Left lung (tissue), 10 donors: ENCODE measurements around the gene TMEM47. TPM values are rescaled to one million over a fixed set of nuclear protein-coding genes. Genes with fewer than 3 reads are reported as not detected.

Source experiments
- ATAC-seq: fragments of 200-7000 bp; cut with Tn5 transposase; one replicate; pipeline ENCODE4 v1.9.1; 2020; ENCODE audit warnings: moderate library complexity
- DNase-seq, 4 donors: peaks; one replicate each; pipeline ENCODE4 v3.0.0-alpha.2; 2013 to 2020
- H3K27ac ChIP-seq, 2 donors: fragments of 200-600 bp; sonication (generic) in 1 of 2; one replicate each; pipeline versions ENCODE4 v1.5.0 to v1.8.0; 2020 to 2021
- H3K27me3 ChIP-seq, 2 donors: fragments of 200-600 bp; sonication (generic) in 1 of 2; one replicate each; pipeline versions ENCODE4 v1.5.0 to v1.8.0; 2020 to 2021
- H3K36me3 ChIP-seq, 2 donors: fragments of 200-600 bp; sonication (generic) in 1 of 2; one replicate each; pipeline versions ENCODE4 v1.5.0 to v1.8.0; 2020 to 2021
- H3K4me1 ChIP-seq, 2 donors: fragments of 200-600 bp; one replicate each; pipeline ENCODE4 v1.8.0; 2021
- H3K4me3 ChIP-seq, 2 donors: fragments of 200-600 bp; sonication (generic) in 1 of 2; one replicate each; pipeline versions ENCODE4 v1.5.0 to v1.8.0; 2020 to 2021; ENCODE audit warnings: mild to moderate bottlenecking in 1 of 2
- H3K9me3 ChIP-seq, 2 donors: fragments of 200-600 bp; sonication (generic) in 1 of 2; one replicate each; pipeline versions ENCODE4 v1.5.0 to v1.8.0; 2020 to 2021
- CTCF ChIP-seq, 2 donors: fragments of 200-600 bp; sonication (generic) in 1 of 2; IDR thresholded peaks; one replicate each; pipeline versions ENCODE4 v1.5.0 to v1.8.0; 2021; ENCODE audit warnings: antibody characterized with exemption in 2 of 2
- intact Hi-C, 2 donors: fragments of 100-400 bp; cut with DNase I; formaldehyde crosslinking; loops; one replicate each; pipeline versions ENCODE4 v1.11.2 to v1.14.2; 2022
- polyA plus RNA-seq, 6 donors: library from polyadenylated mRNA; unstranded; fragments of 120-200 nt; gene quantifications; one replicate each; pipeline ENCODE4 v1.2.1, GENCODE V29; 2013; ENCODE audit not compliant: insufficient read length in 6 of 6
- total RNA-seq, 2 donors: library from RNA; stranded (reverse); fragmentation: NEBNext Ultra II Directional; extraction: Animal tissue kit (Norgen Biotek cat#: 25700); gene quantifications; one replicate each; pipeline ENCODE4 v1.2.1, GENCODE V29; 2021
- donor health status: DM: no; HTN: yes; CAD: no.
- donor health status: DM: no; HTN: no; CAD: no.

TMEM47 gene
- total and polyA plus RNA-seq, 8 donors: 20.0 to 41.4 (median 32.5) TPM

DNA sequence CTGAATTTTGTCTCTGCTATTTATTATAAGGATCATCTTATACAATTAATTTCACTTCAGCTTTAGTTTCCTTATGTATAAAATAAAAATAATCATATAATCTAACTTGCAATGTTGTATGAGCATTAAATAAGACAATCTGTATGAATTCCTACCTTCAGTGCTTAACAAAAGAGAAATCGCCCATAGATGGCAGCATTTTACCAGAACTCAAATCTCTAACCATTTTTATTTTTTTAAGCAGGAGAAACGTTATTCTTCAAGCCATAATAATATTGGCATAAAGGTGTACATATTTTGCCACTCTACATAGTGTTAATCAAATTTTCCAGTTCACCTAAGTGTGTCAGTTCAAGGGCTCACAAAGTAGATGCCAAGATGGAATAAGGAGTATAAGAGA is 78.8 kb downstream of the TMEM47 start:
- Histone ChIP-seq H3K36me3 (no peaks in the 10 kb centered on the region), H3K4me1 (no peaks in the 10 kb centered on the region), H3K9me3 (no peaks in the 10 kb centered on the region), H3K27ac (no peak overlapping the region), H3K27me3 (no peaks in the 10 kb centered on the region), H3K4me3 (no peak overlapping the region)
- TF ChIP-seq CTCF (IDR thresholded peaks at IDR 0.05): peak in 1 of 2 donors; percentile 33
- ATAC-seq (peak; percentile 24), DNase-seq (peak in 2 of 4 donors; percentile 29 to 51)
- intact Hi-C loops: no loop called here
